GM15510 (cell line): ENCODE data around the gene ENPEP.

Experiments used
- POLR2A ChIP-seq: IDR thresholded peaks from 3 replicates; pipeline ENCODE4 v1.6.1; 2011; ENCODE audit warnings: borderline replicate concordance; ENCODE audit not compliant: insufficient read length; ENCODE audit errors: extremely low read depth

Gene ENPEP

GRCh38 chr4:110612631-110613269 lies 136.8 kb downstream of the ENPEP start:
- no peak for TF ChIP-seq POLR2A

GRCh38 chr4:110613745-110614144 lies 137.8 kb downstream of the ENPEP start:
- TF ChIP-seq POLR2A = no peak

GRCh38 chr4:110614173-110614963 lies 138.4 kb downstream of the ENPEP start:
- TF ChIP-seq POLR2A = no peak
